ENCODE results near the gene AOC3. TPM values are rescaled to one million over a fixed set of nuclear protein-coding genes. Genes with fewer than 3 reads are reported as not detected.
A peak's percentile ranks its signal among the peaks of the same experiment; 100 is the strongest.

Gene AOC3
- total and polyA plus RNA-seq, 2 of the 13 experiments (the other 11 are each of a cell fraction or from before 2014, with no cell fraction given), result 8.7 to 51.7 TPM

DNA sequence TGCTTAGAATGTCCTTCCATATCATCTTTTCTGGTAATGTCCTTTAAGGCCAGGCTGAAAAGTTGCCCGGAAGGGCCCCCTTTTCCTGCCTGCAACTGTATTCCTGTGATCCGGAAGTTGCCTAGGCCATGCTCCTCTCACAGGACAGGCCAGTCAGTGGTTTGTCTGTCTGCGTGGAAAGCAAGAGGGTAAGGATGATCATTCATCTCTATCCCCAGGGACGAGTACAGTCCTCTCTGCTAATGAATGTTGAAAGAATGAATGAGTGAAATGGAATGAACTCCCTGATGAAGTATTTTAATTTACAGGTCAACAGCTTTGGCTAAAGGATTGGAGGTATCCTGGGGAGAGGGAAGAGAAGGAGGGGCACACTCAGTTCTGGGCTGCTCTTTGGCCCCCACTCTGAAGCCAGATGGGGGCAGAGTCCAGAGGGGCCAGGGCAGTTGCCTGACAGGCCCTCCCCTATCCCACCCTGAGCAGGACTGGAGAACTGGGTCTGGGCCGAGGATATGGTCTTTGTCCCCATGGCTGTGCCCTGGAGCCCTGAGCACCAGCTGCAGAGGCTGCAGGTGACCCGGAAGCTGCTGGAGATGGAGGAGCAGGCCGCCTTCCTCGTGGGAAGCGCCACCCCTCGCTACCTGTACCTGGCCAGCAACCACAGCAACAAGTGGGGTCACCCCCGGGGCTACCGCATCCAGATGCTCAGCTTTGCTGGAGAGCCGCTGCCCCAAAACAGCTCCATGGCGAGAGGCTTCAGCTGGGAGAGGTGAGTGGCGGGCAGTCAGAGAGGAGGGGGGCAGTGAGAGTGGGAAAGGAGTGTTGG lies 3.2 kb downstream of the AOC3 start (continued):
- TF ChIP-seq PLSCR1 (CRISPR knock-in tag; IDR thresholded peaks at IDR 0.05; ENCODE audit: borderline replicate concordance) (no peak), ZNF20 (CRISPR knock-in tag; IDR thresholded peaks at IDR 0.05) (no peak), POLR2G (IDR thresholded peaks at IDR 0.05; ENCODE audit: low read depth, low read length) (peak; percentile 65; the same call in 1 of the 2 replicates), LCORL (IDR thresholded peaks at IDR 0.05) (no peak), LCORL (CRISPR knock-in tag; IDR thresholded peaks at IDR 0.05) (peak; percentile 95), ZMYM4 (CRISPR knock-in tag; IDR thresholded peaks at IDR 0.05) (peak; percentile 47; the same call in 1 of the 2 replicates), ZFAT (CRISPR knock-in tag; conservative IDR thresholded peaks at IDR 0.05) (no peak), ZBTB38 (CRISPR knock-in tag; IDR thresholded peaks at IDR 0.05) (peak; percentile 96), ISX (CRISPR knock-in tag; conservative IDR thresholded peaks at IDR 0.05) (no peak), IKZF4 (CRISPR knock-in tag; IDR thresholded peaks at IDR 0.05; ENCODE audit: borderline replicate concordance, low read depth, not compliant biosample characterization) (peak; percentile 50), ZNF414 (CRISPR knock-in tag; IDR thresholded peaks at IDR 0.05) (peak; percentile 62; the same call in 1 of the 2 replicates), CHD4 (IDR thresholded peaks at IDR 0.05; ENCODE audit: borderline replicate concordance, low read length) (no peak), MEF2D (CRISPR knock-in tag; IDR thresholded peaks at IDR 0.05) (0 out of 2 replicates have a peak, but pooled peaks have one; percentile 15), REST (IDR thresholded peaks at IDR 0.05; ENCODE audit: borderline replicate concordance in 1 of 2, low read depth in 1 of 2, low read length in 2 of 2) (peak in 1 of 2 experiments; percentile 19; a peak in 1 of 4 replicates), FOXP1 (IDR thresholded peaks at IDR 0.05) (no peak), FOXP1 (CRISPR knock-in tag; IDR thresholded peaks at IDR 0.05) (peak; percentile 42; the same call in 1 of the 2 replicates), KAT2B (IDR thresholded peaks at IDR 0.05; ENCODE audit: borderline replicate concordance, low read depth, low read length) (no peak), SKI (IDR thresholded peaks at IDR 0.05; ENCODE audit: partially characterized antibody) (no peak), MXI1 (IDR thresholded peaks at IDR 0.05; ENCODE audit: borderline replicate concordance, low read depth, low read length) (peak; percentile 3; the same call in 1 of the 3 replicates), CEBPB (IDR thresholded peaks at IDR 0.05; ENCODE audit: borderline replicate concordance, low read depth, low read length) (no peak), ZNF580 (CRISPR knock-in tag; IDR thresholded peaks at IDR 0.05; ENCODE audit: borderline replicate concordance, low read depth) (no peak), MAFF (IDR thresholded peaks at IDR 0.05; ENCODE audit: low read depth, low read length) (no peak), FOXC1 (CRISPR knock-in tag; IDR thresholded peaks at IDR 0.05; ENCODE audit: borderline replicate concordance) (peak; percentile 81; the same call in 1 of the 2 replicates), ZNF138 (CRISPR knock-in tag; IDR thresholded peaks at IDR 0.05; ENCODE audit: low read depth) (0 out of 2 replicates have a peak, but pooled peaks have one; percentile 45)

Data from HepG2 (cell line).